Stimulated activated naive CD8-positive, alpha-beta T cell treated with anti-CD3 and anti-CD28 coated beads, Interleukin-15, Interleukin-2, amounts not matched to agents 100 ng/mL and 50 ng/mL, for 24 hours (primary cell): ENCODE data around the gene PRKCZ.

Experiments
- H3K27ac Mint-ChIP-seq: one replicate; pipeline ENCODE4 v1.8.0; 2021; ENCODE audit warnings: mild to moderate bottlenecking, mixed read lengths
- H3K27me3 Mint-ChIP-seq: one replicate; pipeline ENCODE4 v1.8.0; 2021; ENCODE audit warnings: mixed read lengths
- H3K36me3 Mint-ChIP-seq: one replicate; pipeline ENCODE4 v1.8.0; 2021; ENCODE audit warnings: low read depth, mixed read lengths
- H3K4me1 Mint-ChIP-seq: one replicate; pipeline ENCODE4 v1.8.0; 2021; ENCODE audit warnings: low read depth, mixed read lengths
- H3K4me3 Mint-ChIP-seq: one replicate; pipeline ENCODE4 v1.8.0; 2021; ENCODE audit warnings: mild to moderate bottlenecking, mixed read lengths
- H3K9me3 Mint-ChIP-seq: one replicate; pipeline ENCODE4 v1.8.0; 2021; ENCODE audit warnings: mixed read lengths

The PRKCZ gene

DNA sequence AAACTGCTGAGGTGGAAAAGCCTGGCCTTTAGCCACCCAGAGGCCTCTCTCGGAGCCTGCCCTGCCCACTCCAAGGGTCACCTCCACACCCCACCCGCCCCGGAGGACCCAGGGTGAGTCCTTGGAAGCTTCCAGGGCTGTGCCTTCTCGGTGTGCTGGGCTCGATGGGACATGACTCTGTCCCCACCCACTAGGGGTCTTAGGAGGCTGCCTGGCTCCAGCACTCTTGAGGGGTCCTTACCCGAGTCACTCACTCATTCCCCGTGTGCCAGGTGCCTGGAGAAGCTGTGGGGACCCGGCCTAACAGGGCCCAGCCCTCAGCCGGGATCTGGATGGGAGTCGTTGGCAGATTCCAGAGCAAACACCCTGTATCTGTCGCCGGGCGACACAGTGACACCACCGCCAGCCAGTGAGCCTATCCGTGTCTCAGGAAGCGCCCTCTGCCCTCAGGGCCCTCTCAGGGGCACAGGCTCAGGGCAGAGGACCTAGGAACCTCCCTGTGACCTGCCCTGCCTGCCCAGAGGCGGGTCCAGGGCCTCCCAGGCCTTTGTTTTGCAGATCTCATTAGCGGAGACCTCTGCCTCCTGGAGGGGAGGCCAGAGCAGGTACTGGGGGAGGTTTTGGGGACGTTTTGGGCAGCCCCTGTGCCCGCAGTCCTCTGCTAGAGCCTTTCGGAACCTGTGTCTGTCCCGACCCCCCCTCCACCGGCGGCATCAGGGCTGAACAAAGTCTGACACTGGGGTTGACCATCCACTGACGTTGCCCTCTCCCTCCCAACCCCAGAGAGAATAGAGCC is 3.1 kb upstream of the PRKCZ start:
- peaks cover 27% of the 10 kb centered on the region for H3K4me1 Mint-ChIP-seq
- no peak overlapping the region for H3K4me3 Mint-ChIP-seq
- H3K27me3 Mint-ChIP-seq = peaks cover 19% of the 10 kb centered on the region
- H3K9me3 Mint-ChIP-seq = no peaks in the 10 kb centered on the region
- no peak overlapping the region for H3K27ac Mint-ChIP-seq
- no peaks in the 10 kb centered on the region for H3K36me3 Mint-ChIP-seq

DNA sequence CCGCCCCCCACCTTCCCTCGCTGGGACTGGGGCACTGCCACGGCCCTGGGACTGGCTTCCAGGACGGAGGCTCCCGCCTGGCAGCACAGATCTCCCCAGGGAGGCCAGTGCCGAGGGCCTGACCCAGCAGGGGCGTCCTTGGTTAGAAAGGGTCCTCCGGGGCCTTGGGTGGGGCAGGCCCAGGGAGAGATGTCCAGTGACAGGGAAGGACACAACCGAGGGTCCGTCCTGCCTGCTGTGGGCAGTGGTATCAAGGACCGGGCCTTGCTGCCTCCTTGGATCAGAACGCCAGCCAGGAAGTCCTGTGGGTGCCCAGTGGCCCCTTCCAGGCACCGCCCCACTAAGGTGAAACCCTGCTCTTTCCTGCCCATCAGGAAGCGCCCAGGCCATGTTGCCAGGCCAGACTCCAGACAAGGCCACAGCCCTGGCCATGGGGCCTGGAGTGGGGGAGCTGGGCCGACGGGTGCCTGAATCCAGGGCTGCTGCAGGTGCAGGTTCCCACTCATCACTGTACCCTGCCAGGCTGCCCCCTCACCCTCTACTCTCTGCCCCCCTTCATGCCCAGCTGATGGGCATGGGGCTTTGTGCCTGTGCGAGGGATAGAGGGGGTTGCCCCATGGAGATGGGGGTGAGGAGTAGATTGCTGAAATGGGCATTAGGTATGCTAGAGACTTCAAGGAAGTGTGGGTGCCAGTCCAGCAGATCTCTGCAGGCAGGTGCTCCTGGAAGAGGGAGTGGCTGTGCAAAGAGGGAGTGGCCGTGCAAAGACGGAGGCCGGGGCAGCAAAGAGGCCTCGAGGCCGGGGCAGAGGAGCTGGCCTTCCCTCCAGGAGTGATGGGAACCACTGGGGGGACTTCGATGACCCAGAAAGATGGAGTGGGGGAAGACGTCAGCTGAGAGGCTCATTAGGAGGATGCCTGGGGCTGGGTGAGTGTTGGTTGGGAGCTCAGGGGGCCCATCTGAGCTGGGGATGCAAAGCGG is 2.2 kb upstream of the PRKCZ start:
- Mint-ChIP-seq H3K4me3 (peak overlapping the region; percentile 49), H3K9me3 (no peaks in the 10 kb centered on the region), H3K4me1 (peaks cover 27% of the 10 kb centered on the region)

DNA sequence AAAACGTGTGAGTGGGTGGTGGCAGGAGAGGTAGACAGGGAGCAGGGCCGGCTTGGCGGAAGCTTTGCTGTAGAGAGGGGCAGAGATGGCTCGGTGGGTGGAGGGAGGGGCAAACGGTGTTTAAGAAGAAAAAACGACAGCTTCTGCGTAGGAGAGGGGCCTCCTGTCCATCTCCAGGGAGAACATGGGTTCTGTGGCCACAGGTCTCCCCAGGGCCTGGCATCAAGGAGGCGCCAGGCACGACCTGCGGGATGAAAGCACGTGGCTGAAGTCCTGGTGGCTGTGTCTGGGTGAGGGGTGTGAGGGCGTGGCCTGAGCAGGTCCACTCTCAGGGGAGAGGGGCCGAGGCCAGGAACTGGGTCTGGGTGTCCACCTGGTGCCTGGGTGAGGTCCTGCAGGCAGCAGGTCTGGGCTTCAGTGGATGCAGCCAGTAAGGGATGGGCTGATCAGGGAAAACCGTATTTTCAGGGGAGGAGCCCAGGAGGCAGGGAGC is 940 bp upstream of the PRKCZ start:
- Mint-ChIP-seq H3K9me3 (no peaks in the 10 kb centered on the region), H3K36me3 (no peaks in the 10 kb centered on the region), H3K4me1 (peaks cover 23% of the 10 kb centered on the region), H3K4me3 (peak overlapping the region; percentile 78), H3K27ac (peak overlapping the region; percentile 70), H3K27me3 (peaks cover 19% of the 10 kb centered on the region)

More for the DNA sequence above, 2.2 kb upstream of the PRKCZ start:
- Mint-ChIP-seq H3K36me3 (no peaks in the 10 kb centered on the region), H3K27ac (no peak overlapping the region), H3K27me3 (peaks cover 19% of the 10 kb centered on the region)

DNA sequence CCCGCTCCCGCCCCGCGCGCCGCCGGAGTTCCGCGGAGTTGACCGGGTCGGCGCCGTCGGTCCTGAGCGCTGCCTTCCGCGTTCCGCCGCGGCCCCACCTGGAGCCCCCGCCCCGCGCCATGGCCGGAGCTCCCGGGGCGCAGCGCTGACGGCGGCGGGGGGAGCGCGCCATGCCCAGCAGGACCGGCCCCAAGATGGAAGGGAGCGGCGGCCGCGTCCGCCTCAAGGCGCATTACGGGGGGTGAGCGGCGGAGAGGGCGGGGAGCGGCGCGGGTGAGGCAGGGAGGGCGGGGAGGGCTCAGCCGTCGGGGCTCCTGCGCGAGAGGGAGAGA is 216 bp downstream of the PRKCZ start:
- no peak overlapping the region for H3K27ac Mint-ChIP-seq
- H3K4me3 Mint-ChIP-seq = peak overlapping the region; percentile 48
- H3K4me1 Mint-ChIP-seq = peaks cover 16% of the 10 kb centered on the region
- H3K27me3 Mint-ChIP-seq = peaks cover 18% of the 10 kb centered on the region
- no peaks in the 10 kb centered on the region for H3K9me3 Mint-ChIP-seq
- no peaks in the 10 kb centered on the region for H3K36me3 Mint-ChIP-seq

DNA sequence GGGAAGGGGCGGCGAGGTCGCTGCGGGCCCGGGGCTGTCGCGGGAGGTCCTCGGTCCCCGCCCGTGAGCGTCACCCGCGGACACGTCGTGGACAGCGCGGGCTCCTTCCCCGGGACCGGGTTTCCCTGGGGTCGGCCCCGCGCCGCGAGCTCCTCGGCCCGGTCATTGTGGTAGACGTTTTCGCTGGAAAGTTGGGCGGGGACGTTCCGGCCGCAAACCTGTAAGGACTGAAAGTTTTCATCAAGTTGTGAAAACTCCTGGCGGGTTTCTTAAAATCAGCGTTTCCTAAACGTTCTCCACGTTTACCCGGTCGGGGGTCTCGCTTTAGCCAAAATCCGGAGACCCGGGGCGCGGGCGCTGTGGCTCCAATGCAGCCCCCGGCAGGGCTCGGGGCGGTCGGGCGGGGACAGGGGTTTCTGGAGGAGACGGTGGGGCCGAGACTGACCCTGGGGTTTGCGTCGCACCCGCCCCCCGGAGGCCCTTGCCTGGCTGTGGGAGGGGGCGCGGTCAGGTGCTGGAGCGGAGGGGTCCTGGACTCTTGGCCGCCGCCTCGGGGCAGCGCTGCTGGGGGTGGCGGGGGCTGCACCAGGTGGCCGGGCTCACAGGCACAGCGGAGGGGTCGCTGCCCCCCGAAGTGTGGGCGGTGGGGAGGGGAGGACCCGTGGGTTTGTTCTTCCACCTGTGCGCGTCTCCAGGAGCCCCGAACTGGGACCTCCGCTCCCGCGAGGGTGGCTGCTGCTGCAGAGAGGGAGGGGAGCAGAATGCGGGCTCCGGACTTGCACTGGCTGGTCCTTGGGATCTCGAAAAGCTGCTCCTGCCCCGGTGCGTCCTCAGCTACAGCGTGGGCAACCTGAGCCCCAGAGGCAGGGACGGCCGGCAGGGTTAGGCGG is 827 bp downstream of the PRKCZ start:
- Mint-ChIP-seq H3K4me3 (peak overlapping the region; percentile 57), H3K27me3 (peaks cover 13% of the 10 kb centered on the region), H3K9me3 (no peaks in the 10 kb centered on the region), H3K27ac (no peak overlapping the region), H3K4me1 (peaks cover 11% of the 10 kb centered on the region), H3K36me3 (no peaks in the 10 kb centered on the region)

DNA sequence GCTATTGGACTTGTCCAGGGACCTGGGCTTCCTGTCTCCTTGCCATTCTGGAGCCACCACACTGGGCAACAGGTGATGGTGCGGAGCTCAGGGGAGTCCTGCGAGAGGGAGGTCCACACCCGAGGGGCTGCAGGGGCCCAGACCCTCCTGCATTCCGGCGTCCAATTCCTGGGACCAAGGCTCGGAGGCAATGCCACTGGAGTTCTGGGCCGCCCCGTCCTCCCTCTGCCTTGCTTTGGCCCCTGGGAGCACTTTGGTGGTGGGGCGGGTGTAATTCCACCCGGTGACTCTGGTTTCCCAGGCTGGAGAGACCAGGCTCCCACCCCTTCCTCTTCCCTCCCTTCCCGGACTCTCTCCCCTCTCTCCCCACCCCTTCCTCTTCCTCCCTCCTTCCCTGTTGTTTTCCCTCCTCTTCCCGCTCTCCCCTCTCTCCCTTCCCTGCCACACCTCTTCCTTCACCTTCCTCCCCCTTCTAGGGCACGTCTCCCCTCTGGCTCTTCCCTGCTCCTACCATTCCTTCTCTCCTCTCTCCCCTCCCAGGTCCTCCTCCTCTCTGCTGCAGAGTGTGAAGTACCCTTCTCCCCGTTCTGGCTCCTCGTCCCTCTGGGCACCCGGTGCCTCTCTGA is 2.0 kb downstream of the PRKCZ start:
- peaks cover 11% of the 10 kb centered on the region for H3K4me1 Mint-ChIP-seq
- no peaks in the 10 kb centered on the region for H3K9me3 Mint-ChIP-seq
- peak overlapping the region; percentile 57 for H3K4me3 Mint-ChIP-seq
- H3K27ac Mint-ChIP-seq = no peak overlapping the region
- H3K36me3 Mint-ChIP-seq = no peaks in the 10 kb centered on the region
- peaks cover 13% of the 10 kb centered on the region for H3K27me3 Mint-ChIP-seq

DNA sequence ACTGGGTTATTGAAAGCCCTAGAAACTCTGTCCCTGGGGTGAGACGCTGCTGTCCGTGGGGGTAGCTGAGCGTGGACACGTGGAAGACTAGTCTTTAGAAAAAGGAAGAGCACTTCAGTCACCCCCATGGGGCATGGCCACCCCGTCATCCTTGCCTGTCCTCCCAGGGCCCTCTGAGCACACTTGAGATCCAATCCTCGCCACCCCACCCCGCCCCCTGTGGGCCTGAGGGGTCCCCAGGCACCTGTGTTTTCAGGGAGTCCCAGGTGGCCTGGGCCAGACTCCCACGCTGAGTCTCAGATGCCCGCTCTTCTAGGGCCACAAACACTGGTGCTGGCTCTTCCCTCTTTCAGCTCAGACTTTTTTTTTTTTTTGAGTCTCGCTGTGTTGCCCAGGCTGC is 2.5 kb downstream of the PRKCZ start:
- H3K9me3 Mint-ChIP-seq = no peaks in the 10 kb centered on the region
- H3K27ac Mint-ChIP-seq = no peak overlapping the region
- H3K36me3 Mint-ChIP-seq = no peaks in the 10 kb centered on the region
- H3K27me3 Mint-ChIP-seq = peaks cover 13% of the 10 kb centered on the region
- peaks cover 11% of the 10 kb centered on the region for H3K4me1 Mint-ChIP-seq
- H3K4me3 Mint-ChIP-seq = no peak overlapping the region

DNA sequence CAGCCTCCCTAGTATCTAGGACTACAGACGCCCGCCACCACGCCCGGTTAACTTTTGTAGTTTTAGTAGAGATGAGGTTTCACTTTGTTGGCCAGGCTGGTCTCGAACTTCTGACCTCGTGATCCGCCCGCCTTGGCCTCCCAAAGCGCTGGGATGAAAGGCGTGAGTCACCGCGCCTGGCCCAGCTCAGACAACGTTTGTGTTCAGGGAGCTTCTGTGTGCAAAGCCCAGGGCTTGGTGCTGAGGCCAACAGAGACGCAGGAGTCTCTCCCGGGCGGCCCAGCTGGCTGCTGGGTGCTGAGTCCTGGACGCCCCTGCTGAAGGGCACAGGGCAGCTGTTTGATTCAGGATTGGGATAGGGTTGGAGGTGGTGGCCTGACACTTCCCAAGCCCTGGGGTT is 3.0 kb downstream of the PRKCZ start:
- H3K27me3 Mint-ChIP-seq = peaks cover 11% of the 10 kb centered on the region
- H3K36me3 Mint-ChIP-seq = no peaks in the 10 kb centered on the region
- no peak overlapping the region for H3K4me3 Mint-ChIP-seq
- no peak overlapping the region for H3K27ac Mint-ChIP-seq
- H3K4me1 Mint-ChIP-seq = peaks cover 10% of the 10 kb centered on the region
- no peaks in the 10 kb centered on the region for H3K9me3 Mint-ChIP-seq

DNA sequence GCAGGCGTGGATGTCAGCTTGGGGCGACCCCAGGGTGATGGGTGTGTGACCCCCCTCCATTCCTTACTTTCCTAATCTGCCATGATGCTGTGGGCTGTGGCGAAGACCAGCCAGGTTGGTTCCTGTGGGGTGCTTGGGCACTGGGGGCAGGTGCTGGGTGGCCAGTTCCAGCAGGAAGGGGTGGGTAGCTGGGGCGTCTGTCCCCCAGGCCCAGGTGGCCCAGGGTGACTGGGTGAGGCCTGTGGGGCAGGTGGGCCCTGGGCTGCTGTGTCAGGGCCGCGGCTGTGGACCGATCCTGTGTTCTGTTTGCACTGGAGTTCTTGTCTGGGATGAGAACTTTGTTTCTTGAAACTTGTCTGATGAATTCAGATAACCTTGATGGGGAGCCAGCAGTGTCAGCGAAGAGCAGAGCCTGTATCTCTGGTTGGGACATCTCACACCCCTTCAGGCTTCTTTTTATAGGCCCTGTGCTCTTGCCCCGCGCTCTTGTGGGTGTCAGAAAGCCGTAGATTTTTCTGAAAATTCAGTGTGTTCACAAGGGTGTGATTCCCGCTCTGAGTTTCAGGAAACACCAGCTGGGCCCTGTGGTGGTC is 3.7 kb downstream of the PRKCZ start:
- Mint-ChIP-seq H3K27me3 (peaks cover 7% of the 10 kb centered on the region), H3K4me3 (no peak overlapping the region), H3K27ac (no peak overlapping the region), H3K36me3 (no peaks in the 10 kb centered on the region), H3K9me3 (no peaks in the 10 kb centered on the region), H3K4me1 (peaks cover 7% of the 10 kb centered on the region)

DNA sequence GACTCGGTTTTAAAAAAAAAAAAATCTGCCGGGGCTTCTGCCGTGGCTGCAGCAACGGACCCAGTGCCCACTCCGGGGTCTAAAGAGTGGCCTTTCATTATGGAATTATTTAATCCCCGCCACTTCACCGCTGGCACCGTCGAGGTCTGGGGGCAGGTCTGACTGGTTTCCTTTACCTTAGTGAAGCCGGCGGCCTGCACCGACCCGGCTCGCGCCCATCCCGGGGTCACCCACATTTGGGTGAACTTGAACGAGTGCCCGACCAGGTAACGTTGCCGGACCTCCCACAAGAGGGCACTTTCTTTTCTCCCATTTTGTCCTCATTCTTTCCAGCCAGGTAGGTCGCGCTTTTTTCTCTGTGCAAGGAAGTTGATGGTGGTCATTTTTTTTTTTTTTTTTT is 4.3 kb downstream of the PRKCZ start:
- no peak overlapping the region for H3K27ac Mint-ChIP-seq

DNA sequence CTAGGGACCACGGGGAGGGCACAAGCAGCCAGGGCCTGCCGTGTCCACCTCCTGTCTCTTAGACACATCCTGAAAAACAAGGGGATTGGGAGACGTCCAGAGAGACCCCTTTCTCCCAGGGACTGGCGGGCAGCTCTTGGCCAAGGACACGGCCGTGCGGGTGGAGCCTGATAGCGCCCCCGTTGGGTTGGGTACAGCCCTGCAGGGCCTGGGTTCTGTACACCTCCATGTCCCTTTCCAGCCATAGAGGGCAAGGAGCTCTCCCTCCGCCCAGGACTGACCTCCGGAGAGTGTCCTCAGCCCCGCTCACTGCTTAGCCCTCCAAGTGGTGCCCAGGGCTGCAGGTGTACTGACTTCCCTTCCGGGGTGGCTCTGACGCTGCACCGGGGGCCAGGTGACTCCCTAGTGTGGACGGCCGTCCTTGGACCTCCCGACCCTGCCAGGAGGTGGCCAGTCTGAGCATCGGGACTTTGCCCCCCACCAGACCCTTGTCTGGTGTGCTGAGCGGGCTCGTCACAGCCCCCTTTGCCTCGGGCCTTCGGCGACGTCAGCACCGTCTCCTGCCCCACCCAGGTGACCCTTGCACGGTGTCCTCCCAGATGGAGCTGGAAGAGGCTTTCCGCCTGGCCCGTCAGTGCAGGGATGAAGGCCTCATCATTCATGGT is 5.8 kb downstream of the PRKCZ start:
- Mint-ChIP-seq H3K27ac (no peak overlapping the region), H3K4me3 (no peak overlapping the region)

More for the DNA sequence above, 4.3 kb downstream of the PRKCZ start:
- Mint-ChIP-seq H3K36me3 (no peaks in the 10 kb centered on the region), H3K4me1 (peaks cover under 1% of the 10 kb centered on the region), H3K4me3 (no peak overlapping the region), H3K9me3 (no peaks in the 10 kb centered on the region), H3K27me3 (no peaks in the 10 kb centered on the region)

DNA sequence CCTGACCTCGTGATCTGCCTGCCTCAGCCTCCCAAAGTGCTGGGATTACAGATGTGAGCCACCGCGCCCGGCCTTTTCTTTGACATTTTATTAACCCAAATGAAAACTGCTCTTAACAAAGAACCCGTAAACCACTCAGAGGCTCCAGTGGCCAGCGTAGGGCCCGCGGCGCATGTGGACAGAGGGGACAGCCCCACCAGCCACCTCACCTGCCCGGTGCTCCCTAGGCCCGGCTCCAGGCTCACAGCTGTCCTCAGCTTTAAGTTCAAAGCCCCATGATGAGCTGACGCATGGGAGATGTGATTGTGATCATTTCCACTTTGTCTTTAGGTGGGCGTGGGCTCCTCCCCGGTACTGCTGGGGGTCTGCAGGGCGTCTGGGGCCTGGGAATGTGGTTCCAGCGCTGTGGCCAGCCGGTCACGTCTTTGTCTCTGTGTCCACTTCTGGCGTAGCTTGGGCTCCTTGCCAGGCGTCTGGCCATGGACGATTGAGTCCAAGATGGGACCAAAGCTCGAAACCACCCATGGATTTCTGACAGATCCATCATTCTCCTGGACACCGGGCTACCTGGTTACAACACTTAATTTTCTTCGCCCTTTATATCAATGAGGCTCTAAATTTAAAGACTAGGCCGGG is 6.9 kb downstream of the PRKCZ start:
- H3K27ac Mint-ChIP-seq = no peak overlapping the region
- no peaks in the 10 kb centered on the region for H3K4me1 Mint-ChIP-seq
- peaks cover under 1% of the 10 kb centered on the region for H3K36me3 Mint-ChIP-seq
- no peaks in the 10 kb centered on the region for H3K27me3 Mint-ChIP-seq
- H3K9me3 Mint-ChIP-seq = no peaks in the 10 kb centered on the region
- no peak overlapping the region for H3K4me3 Mint-ChIP-seq

More for the DNA sequence above, 5.8 kb downstream of the PRKCZ start:
- Mint-ChIP-seq H3K4me1 (no peaks in the 10 kb centered on the region), H3K9me3 (no peaks in the 10 kb centered on the region), H3K27me3 (no peaks in the 10 kb centered on the region), H3K36me3 (no peaks in the 10 kb centered on the region)
